Rectal smooth muscle tissue (tissue), 1 donor: ENCODE results near the gene SMTNL1.
"Not testable (repeated sequence)": the region's sequence is repeated elsewhere in the genome, so short reads cannot be mapped to it uniquely, and the experiment has no call there.

Experiments used
- H3K27ac ChIP-seq: one replicate; pipeline ENCODE4 v1.7.0; 2013; ENCODE audit warnings: low read depth, low read length, inconsistent platforms
- H3K27me3 ChIP-seq: one replicate; pipeline ENCODE4 v1.7.0; 2013; ENCODE audit warnings: low read length; ENCODE audit not compliant: control insufficient read depth, insufficient read depth
- H3K36me3 ChIP-seq: one replicate; pipeline ENCODE4 v1.7.0; 2013; ENCODE audit warnings: low read length; ENCODE audit not compliant: control insufficient read depth, insufficient read depth
- H3K4me1 ChIP-seq: one replicate; pipeline ENCODE4 v1.7.0; 2013; ENCODE audit warnings: low read length; ENCODE audit not compliant: control insufficient read depth, insufficient read depth
- H3K4me3 ChIP-seq: one replicate; pipeline ENCODE4 v1.7.0; 2013; ENCODE audit warnings: low read length
- H3K9ac ChIP-seq: one replicate; pipeline ENCODE4 v1.7.0; 2013; ENCODE audit warnings: low read length

Gene SMTNL1

GRCh38 chr11:57513911-57514537, 23.4 kb upstream of the SMTNL1 start:
- peak overlapping the region; percentile 29 for H3K27ac ChIP-seq
- peaks cover 4% of the 10 kb centered on the region for H3K4me1 ChIP-seq
- no peaks in the 10 kb centered on the region for H3K27me3 ChIP-seq
- peak overlapping the region; percentile 88 for H3K4me3 ChIP-seq
- no peaks in the 10 kb centered on the region for H3K36me3 ChIP-seq
- peak overlapping the region; percentile 4 for H3K9ac ChIP-seq

GRCh38 chr11:57514538-57515331, 22.7 kb upstream of the SMTNL1 start:
- Histone ChIP-seq H3K27me3 (no peaks in the 10 kb centered on the region), H3K4me3 (peak overlapping the region; percentile 88), H3K27ac (peak overlapping the region; percentile 29), H3K36me3 (no peaks in the 10 kb centered on the region), H3K4me1 (peaks cover 4% of the 10 kb centered on the region), H3K9ac (peak overlapping the region; percentile 19)

GRCh38 chr11:57515332-57516060, 21.9 kb upstream of the SMTNL1 start, which contains the start of gene SLC43A1:
Gene SLC43A1 (minus strand): TSS chr11:57515702. CDS start chr11:57514111, 1,591 bp downstream.
- Histone ChIP-seq H3K27ac (peak within 1 kb of the TSS; percentile 35), H3K4me3 (peak within 1 kb of the TSS; percentile 88), H3K4me1 (peaks cover 4% of the 10 kb centered on the region), H3K36me3 (no peaks in the 10 kb centered on the region), H3K27me3 (no peaks in the 10 kb centered on the region), H3K9ac (peak within 1 kb of the TSS; percentile 24)

GRCh38 chr11:57516061-57516443, 21.3 kb upstream of the SMTNL1 start:
- Histone ChIP-seq H3K27me3 (no peaks in the 10 kb centered on the region), H3K27ac (peak overlapping the region; percentile 35), H3K9ac (no peak overlapping the region), H3K4me3 (peak overlapping the region; percentile 88), H3K4me1 (peaks cover 4% of the 10 kb centered on the region), H3K36me3 (no peaks in the 10 kb centered on the region)

- Histone ChIP-seq H3K9ac (no peak overlapping the region), H3K4me1 (peaks cover under 1% of the 10 kb centered on the region), H3K27me3 (no peaks in the 10 kb centered on the region), H3K27ac (no peak overlapping the region), H3K4me3 (no peak overlapping the region), H3K36me3 (no peaks in the 10 kb centered on the region)
These were observed 16.3 kb upstream of the SMTNL1 start for GRCh38 chr11:57521116-57521515.

GRCh38 chr11:57523419-57523818, 14.0 kb upstream of the SMTNL1 start:
- Histone ChIP-seq H3K36me3 (no peaks in the 10 kb centered on the region), H3K4me3 (no peak overlapping the region), H3K27ac (no peak overlapping the region), H3K4me1 (no peaks in the 10 kb centered on the region), H3K9ac (no peak overlapping the region), H3K27me3 (no peaks in the 10 kb centered on the region)

- H3K36me3 ChIP-seq, result no peaks in the 10 kb centered on the region
- peaks cover 10% of the 10 kb centered on the region for H3K4me1 ChIP-seq
- no peak overlapping the region for H3K9ac ChIP-seq
- H3K4me3 ChIP-seq, result no peak overlapping the region
- no peaks in the 10 kb centered on the region for H3K27me3 ChIP-seq
- no peak overlapping the region for H3K27ac ChIP-seq
These were observed 10.3 kb upstream of the SMTNL1 start for GRCh38 chr11:57527056-57527631.

- no peaks in the 10 kb centered on the region for H3K27me3 ChIP-seq
- H3K4me1 ChIP-seq, result peaks cover 10% of the 10 kb centered on the region
These were observed 8.4 kb upstream of the SMTNL1 start for GRCh38 chr11:57529012-57529411.

GRCh38 chr11:57530215-57530595, 7.2 kb upstream of the SMTNL1 start:
- peak overlapping the region; percentile 21 for H3K9ac ChIP-seq
- peak overlapping the region; percentile 86 for H3K4me3 ChIP-seq
- H3K27ac ChIP-seq, result peak overlapping the region; percentile 65
- no peaks in the 10 kb centered on the region for H3K36me3 ChIP-seq
- no peaks in the 10 kb centered on the region for H3K27me3 ChIP-seq
- peaks cover 10% of the 10 kb centered on the region for H3K4me1 ChIP-seq

More at GRCh38 chr11:57529012-57529411, 8.4 kb upstream of the SMTNL1 start:
- no peak overlapping the region for H3K4me3 ChIP-seq
- no peaks in the 10 kb centered on the region for H3K36me3 ChIP-seq
- H3K9ac ChIP-seq, result no peak overlapping the region
- no peak overlapping the region for H3K27ac ChIP-seq

- peak within 1 kb of the TSS; percentile 65 for H3K27ac ChIP-seq
- H3K9ac ChIP-seq, result peak within 1 kb of the TSS; percentile 33
- peak within 1 kb of the TSS; percentile 86 for H3K4me3 ChIP-seq
- H3K36me3 ChIP-seq, result no peaks in the 10 kb centered on the region
- no peaks in the 10 kb centered on the region for H3K27me3 ChIP-seq
- peaks cover 10% of the 10 kb centered on the region for H3K4me1 ChIP-seq
These were observed 6.5 kb upstream of the SMTNL1 start, which contains the start of gene TIMM10 for GRCh38 chr11:57530596-57531507. Gene TIMM10 (minus strand): TSS chr11:57530754. CDS start chr11:57530189, 565 bp downstream.

GRCh38 chr11:57534449-57534848, 2.9 kb upstream of the SMTNL1 start:
- not testable (repeated sequence) for H3K27ac ChIP-seq, H3K36me3 ChIP-seq, H3K4me3 ChIP-seq, H3K27me3 ChIP-seq, H3K9ac ChIP-seq
- peaks cover 10% of the 10 kb centered on the region for H3K4me1 ChIP-seq
